SIG-M5 treated with dmso at 0.1 percent for 504 hours (cell line): ENCODE data around the gene PLA2G3.
A peak's percentile ranks its signal among the peaks of the same experiment; 100 is the strongest.

Experiments used
- DNase-seq: peaks from one replicate; lab custom pipeline; 2025; ENCODE audit not compliant: unreplicated experiment; lab: John Stamatoyannopoulos, UW

The PLA2G3 gene

GRCh38 chr22:31139866-31140716 lies at the start of gene PLA2G3:
Gene PLA2G3 (minus strand): TSS chr22:31140508. CDS start chr22:31140354, 154 bp downstream.
- DNase-seq, result no peak

GRCh38 chr22:31187627-31188026 lies 47.3 kb upstream of the PLA2G3 start:
- no peak for DNase-seq

- no peak for DNase-seq
These were observed 44.7 kb upstream of the PLA2G3 start for GRCh38 chr22:31185056-31185455.

- DNase-seq, result no peak
These were observed 43.7 kb upstream of the PLA2G3 start for GRCh38 chr22:31184015-31184414.

GRCh38 chr22:31179345-31179744 lies 39.0 kb upstream of the PLA2G3 start:
- peak; percentile 7 for DNase-seq

- no peak for DNase-seq
These were observed 38.6 kb upstream of the PLA2G3 start for GRCh38 chr22:31178859-31179258.

- DNase-seq, result no peak
These were observed 37.3 kb upstream of the PLA2G3 start for GRCh38 chr22:31177420-31178162.

- no peak for DNase-seq
These were observed 36.6 kb upstream of the PLA2G3 start for GRCh38 chr22:31176923-31177322.

- DNase-seq, result no peak
These were observed 33.3 kb upstream of the PLA2G3 start for GRCh38 chr22:31173386-31174145.

GRCh38 chr22:31171734-31172133 lies 31.4 kb upstream of the PLA2G3 start:
- peak; percentile 46 for DNase-seq

- no peak for DNase-seq
These were observed 30.7 kb upstream of the PLA2G3 start for GRCh38 chr22:31170971-31171370.

- DNase-seq, result no peak
These were observed 21.9 kb upstream of the PLA2G3 start for GRCh38 chr22:31162015-31162765.

GRCh38 chr22:31161386-31161785 lies 21.1 kb upstream of the PLA2G3 start:
- DNase-seq, result no peak

- no peak for DNase-seq
These were observed 20.1 kb upstream of the PLA2G3 start for GRCh38 chr22:31160328-31160978.

GRCh38 chr22:31155422-31155821 lies 15.1 kb upstream of the PLA2G3 start:
- DNase-seq, result no peak

- no peak for DNase-seq
These were observed 14.7 kb upstream of the PLA2G3 start for GRCh38 chr22:31154975-31155374.

GRCh38 chr22:31153357-31153756 lies 13.0 kb upstream of the PLA2G3 start:
- DNase-seq, result no peak

- DNase-seq, result no peak
These were observed 11.6 kb upstream of the PLA2G3 start for GRCh38 chr22:31151872-31152271.

GRCh38 chr22:31150615-31151014 lies 10.3 kb upstream of the PLA2G3 start:
- peak; percentile 20 for DNase-seq

- DNase-seq, result peak; percentile 68
These were observed 8.8 kb upstream of the PLA2G3 start for GRCh38 chr22:31148953-31149627.
